GF-D8 (cell line): ENCODE measurements around the gene VSIG10.

Experiments used
- DNase-seq: peaks from one replicate; lab custom pipeline; 2025; lab: John Stamatoyannopoulos, UW

The VSIG10 gene

DNA sequence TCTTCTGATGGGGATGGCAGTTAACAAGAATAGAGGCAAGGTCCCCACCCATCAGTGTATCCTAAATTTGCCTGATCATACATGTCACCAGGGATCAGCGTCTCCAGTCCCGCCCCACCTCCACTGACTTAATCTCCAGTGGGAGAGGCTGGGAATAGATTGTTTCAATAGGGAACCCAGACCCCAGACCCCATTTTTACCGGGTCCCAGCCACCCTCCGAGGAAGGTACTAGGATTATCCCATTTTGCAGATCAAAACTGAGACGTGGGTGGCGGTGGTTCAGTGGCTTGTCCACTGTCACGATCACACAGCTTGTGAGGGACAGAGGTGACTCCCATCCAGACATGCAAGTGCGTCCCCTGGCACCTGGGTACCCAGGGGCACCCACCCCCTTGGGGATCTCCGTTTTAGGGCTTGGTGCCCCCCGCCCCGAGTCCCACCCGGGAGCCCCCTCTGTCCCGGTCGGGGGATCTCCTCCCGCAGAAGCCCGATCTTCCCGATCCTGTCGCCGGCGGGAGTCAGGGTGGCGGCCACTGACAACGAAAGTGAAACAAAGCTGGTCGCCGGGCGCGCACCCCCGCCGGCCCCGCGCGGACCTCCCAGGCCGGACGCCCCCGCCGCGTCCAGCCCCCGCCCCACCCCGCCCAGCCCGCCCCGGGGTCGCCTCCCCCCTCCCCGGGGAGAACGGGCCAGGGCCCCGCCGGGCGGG is 43.4 kb downstream of the VSIG10 start:
- no peak for DNase-seq

DNA sequence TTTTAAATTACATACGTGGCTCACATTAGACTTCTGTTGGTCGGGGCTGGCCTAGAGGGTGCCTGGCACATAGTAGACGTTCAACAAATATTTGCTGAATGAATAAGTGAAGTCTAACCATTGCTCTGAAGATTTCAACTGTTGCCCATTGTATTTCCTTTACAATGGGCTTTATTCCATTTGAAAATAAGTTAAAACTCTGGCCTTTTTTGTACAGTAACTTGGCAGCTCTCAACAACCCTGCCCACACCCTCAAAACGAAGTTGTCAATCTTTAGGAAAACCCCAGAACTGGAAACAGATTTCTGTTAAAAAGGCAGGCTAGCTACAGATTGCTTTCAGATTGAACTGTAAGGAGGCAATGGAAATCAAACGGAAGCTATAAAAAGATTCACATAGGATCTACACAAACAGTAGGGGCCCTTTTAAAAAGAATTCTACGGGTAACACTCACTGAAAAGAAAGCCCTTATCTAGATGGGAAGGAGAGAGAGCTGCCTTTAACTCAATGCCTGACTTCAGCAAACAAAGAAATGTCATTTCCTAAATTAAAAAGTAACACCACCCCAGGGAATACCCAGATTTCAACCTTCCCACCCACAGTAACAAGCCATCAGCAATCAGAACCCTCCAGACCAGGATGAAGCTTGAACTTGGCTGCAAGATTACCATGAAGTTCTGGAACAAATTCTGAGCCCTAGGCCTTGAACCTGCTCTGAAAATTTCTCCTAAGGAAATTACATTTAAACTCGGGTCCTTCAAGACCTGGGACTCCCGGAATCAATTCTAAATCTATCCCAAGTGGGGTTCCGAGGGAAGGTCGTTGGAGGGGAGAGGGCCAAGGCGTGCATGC is 44.2 kb downstream of the VSIG10 start:
- no peak for DNase-seq

GRCh38 chr12:118058881-118059280 is 44.9 kb downstream of the VSIG10 start:
- DNase-seq: no peak

- no peak for DNase-seq
These were observed 45.6 kb downstream of the VSIG10 start for GRCh38 chr12:118058227-118058626.

DNA sequence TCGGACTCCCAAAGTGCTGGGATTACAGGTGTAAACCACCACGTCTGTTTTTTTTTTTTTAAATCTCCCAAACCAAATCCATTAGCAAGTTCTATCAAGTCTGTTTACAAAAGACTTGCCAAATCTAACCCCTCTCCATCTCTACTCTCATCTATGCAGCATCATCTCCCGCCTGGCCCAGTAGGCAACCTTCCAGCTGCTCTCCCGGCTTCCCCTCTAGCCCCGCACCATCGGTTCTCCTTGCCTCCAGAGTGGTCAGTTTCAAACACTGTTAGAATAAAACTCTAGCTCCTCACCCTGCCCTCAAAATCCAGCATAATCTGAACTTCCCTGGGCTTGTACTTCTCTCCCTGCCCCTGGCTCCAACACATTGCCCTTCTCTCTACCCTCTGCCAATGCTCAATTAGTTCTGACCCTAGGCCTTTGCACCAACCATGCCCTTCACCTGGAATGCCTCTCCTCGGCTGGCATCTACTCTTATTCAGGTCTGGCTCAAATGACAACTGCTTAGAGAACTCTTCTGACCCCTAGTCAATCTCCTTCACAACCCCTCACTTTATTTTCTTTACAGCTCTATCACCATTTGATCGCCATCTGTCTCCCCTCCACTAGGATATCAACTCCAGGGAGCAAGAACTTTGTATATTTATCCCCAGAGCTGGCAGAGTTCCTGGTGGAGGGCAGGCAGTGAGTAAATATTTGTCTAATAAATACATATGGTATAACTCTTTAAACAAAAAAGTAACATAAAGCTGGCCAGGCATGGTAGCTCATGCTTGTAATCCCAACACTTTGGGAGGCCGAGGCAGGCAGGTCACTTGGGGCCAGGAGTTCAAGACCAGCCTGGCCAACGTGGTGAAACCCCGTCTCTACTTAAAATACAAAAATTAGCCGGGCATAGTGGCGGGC is 47.7 kb downstream of the VSIG10 start:
- no peak for DNase-seq

GRCh38 chr12:118055144-118055557 is 48.7 kb downstream of the VSIG10 start:
- peak; percentile 33 for DNase-seq

DNA sequence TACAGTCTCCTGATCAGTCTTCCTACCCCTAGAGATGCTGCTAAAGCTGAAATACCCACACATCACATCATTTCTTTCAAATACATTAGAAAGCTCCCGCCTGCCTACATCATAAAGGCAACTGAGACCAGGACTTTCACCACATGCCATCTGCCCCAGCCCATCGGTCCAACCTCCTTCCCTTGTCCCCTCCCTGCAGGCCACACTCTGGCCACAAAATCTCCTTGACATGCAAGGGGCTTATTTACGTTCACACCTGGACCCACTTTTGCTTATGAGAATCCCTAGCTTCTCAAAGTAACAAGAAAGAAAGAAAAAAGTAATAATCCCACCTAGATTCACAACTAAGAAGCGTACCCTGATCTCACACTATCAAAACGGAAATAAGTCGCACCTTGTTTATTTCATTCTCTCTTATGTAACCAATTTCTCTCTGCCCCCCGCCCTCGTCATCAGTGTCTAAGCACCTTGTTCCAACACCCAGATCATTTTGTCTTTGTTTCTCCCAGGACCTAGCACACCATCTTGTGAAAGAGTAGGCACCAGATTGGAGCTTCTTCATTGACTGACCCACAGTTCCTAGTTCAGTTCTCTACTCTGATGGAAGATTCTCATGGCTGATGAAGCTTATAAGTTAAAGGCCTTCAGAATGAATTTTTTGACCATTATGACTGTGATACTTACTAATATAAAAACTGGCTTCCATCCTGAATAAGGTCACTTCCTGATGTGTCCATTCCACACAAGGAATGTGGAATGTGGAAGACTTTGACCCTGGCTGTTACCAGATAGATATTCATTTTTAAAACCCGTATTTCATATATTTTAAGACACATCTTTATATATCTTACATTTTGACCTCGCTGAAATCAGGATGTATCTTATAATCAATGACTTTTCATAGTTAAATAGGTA is 50.5 kb downstream of the VSIG10 start:
- no peak for DNase-seq

DNA sequence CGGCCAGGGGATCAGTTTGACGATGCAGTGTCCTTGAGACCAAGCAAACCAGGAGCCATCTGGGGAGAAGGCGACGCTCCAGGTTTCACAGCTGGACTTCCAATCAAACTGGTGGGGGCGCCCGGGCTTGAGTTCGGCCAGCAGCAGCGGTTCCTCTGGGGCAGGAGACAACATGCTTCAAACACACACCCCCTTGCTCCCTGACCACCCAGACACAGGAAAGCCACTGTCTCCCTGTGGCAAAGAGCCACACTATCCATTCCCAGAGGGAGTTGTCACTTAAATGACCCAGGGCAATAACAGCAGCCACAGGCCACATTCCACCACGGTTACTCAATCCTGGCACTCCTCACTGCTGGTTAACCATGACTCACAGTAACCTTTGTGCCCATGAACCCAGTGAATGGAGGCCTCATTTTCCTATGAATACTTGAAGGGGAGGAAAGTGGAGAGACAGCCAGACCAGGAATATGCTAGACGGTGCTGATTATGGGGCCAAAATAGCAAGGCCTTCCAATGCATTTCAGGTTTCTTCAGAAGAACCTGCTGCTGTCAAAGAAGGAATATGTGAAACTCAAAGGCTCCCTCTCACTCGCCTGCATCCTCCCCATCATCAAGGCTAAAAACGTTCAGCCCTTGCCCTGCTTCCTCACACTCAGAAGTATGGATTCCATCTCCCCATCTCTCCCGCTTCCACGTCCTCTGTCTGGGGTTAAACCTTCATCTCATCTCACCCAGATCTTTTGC is 51.3 kb downstream of the VSIG10 start:
- peak; percentile 30 for DNase-seq

DNA sequence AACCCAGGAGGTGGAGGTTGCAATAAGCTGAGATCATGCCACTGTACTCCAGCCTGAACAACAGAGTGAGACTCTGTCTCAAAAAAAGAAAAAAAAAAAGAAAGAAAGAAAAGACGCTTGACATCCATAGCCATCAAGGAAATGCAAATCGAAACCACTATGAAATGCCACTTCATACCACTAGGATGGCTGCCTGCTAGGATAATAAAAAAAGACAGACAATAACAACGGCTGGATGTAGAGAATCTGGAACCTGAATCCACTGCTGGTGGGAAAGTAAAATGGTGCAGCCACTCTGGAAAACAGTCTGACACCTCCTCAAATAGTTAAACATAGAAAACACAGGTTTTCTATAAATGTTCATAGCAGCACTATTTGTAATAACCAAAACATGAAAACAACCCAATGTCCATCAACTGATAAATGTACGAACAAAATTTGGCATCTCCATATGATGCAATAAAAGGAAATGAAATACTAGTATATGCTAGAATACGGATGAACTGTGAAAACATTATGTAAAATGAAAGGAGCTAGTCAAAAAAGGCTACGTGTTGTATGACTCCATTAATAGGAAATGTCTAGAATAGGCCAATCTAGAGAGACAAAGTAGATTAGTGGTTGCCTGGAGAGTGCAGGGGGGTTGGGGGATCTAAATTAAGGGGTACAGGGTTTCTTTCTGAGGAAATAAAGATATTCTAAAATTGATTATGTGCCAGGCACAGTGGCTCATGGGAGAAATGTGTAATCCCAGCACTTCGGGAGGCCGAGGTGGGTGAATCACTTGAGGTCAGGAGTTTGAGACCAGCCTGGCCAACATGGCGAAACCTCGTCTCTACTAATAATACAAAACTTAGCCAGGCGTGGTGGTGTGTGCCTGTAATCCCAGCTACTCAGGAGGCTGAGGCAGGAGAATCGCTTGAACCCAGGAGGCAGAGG is 52.6 kb downstream of the VSIG10 start:
- no peak for DNase-seq

GRCh38 chr12:118046430-118046829 is 57.4 kb downstream of the VSIG10 start:
- no peak for DNase-seq

GRCh38 chr12:118044577-118044976 is 59.2 kb downstream of the VSIG10 start:
- no peak for DNase-seq

GRCh38 chr12:118044075-118044474 is 59.7 kb downstream of the VSIG10 start:
- DNase-seq: no peak

GRCh38 chr12:118042091-118042490 is 61.7 kb downstream of the VSIG10 start:
- DNase-seq: no peak

- DNase-seq: no peak
These were observed 65.7 kb downstream of the VSIG10 start for GRCh38 chr12:118038137-118038536.

DNA sequence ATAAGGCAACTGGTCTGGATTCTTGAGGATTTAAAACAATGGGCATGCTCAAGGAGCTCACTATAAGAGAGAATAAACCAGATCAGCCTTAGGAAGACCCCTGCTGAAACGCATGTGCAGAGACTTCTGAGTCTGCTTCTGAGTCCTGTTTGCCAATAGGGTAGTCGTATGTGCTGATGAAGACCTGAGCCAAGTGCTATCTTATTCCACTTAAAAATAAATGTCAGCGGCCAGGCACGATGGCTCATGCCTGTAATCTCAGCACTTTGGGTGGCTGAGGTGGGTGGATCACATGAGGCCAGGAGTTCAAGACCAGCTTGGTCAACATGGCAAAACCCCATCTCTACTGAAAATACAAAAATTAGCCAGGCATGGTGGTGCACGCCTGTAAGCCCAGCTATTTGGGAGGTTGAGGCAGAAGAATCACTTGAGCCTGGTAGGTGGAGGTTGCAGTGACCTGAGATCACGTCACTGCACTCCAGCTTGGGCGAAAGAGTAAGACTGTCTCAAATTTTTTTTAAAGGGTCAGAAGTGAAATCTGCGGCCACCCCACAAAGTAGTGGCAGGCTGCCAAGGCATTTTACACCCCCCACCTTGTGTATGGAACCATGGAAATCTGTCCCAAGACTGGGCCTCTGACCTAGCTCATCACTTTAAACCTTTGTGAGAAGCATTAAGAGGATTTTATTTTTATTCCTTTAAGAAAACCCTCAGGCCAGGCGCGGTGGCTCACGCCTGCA is 67.0 kb downstream of the VSIG10 start:
- no peak for DNase-seq

- DNase-seq: no peak
These were observed 68.4 kb downstream of the VSIG10 start for GRCh38 chr12:118035190-118036041.

DNA sequence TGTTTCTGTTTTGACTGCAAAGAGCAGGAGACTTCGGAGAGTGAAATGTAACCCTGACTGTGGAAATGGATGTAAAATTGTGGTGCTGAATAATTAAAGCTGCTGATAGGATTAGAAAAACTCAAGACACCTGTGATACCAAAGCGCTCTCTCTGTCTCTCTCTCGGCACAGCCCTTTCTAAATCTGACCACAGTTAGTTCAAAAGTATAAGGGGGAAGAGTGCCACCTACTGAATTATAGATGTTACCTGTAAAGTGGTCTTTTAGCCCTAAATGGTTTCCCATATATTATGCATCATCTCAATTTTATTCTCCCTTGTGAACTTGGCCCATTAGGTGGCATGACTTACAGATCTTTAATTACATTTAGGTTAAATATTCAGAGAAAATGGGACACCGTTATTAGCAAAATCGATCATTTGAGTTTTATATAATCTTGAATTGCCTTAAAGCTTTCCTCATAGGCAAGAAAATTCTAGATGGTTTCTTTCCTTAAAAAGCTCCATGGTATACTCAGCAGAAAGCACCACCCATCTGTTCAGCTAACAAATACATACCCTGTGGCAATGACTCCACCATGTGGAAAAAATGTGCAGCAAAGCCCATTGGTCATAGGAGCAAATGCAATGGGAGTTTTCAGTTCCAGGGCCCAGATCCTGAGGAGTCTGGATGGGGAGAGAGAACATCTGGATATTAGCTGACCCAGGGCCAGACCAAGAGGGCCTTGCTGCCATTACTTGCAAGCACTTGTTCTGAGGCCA is 69.2 kb downstream of the VSIG10 start:
- no peak for DNase-seq
